Measurements from ENCODE around the gene MAP4K2. TPM values are rescaled to one million over a fixed set of nuclear protein-coding genes. Genes with fewer than 3 reads are reported as not detected.

Gene MAP4K2
- total and polyA plus RNA-seq, 4 donors = 15.0 to 41.8 (median 23.8) TPM

GRCh38 chr11:64750361-64751054, 52.5 kb downstream of the MAP4K2 start:
- Histone ChIP-seq H3K9ac (ENCODE audit: insufficient read depth in 1 of 2, low read length in 2 of 2) (no peak overlapping the region), H3K27me3 (ENCODE audit: control insufficient read depth in 3 of 3, insufficient read depth in 3 of 3, low read length in 2 of 3) (peaks cover 0 to 3% (median 0%) of the 10 kb centered on the region in 3 donors), H3K9me3 (ENCODE audit: control insufficient read depth in 4 of 4, insufficient read depth in 3 of 4, low read length in 3 of 4) (no peaks in the 10 kb centered on the region), H3K4me1 (ENCODE audit: control insufficient read depth in 5 of 5, insufficient read depth in 5 of 5, low read length in 5 of 5) (peaks cover 0 to 4% (median 0%) of the 10 kb centered on the region in 5 donors), H3K4me3 (no peak overlapping the region), H3K36me3 (ENCODE audit: control insufficient read depth in 4 of 4, insufficient read depth in 4 of 4, low read length in 4 of 4) (peaks cover 0 to 4% (median 1%) of the 10 kb centered on the region in 4 donors), H3K27ac (ENCODE audit: low read depth in 1 of 2, low read length in 1 of 2) (no peak overlapping the region)
- ATAC-seq (ENCODE audit: insufficient read depth, low FRiP score) (no peak), DNase-seq (no peak)
- WGBS, 2 donors = 92 to 93% methylated on average over 13 of the region's 13 CpGs
- TF ChIP-seq CTCF (IDR thresholded peaks at IDR 0.05; ENCODE audit: control extremely low read depth, extremely low read depth) = no peak

GRCh38 chr11:64747961-64748665, 54.9 kb downstream of the MAP4K2 start:
- no peak overlapping the region for H3K27ac ChIP-seq (ENCODE audit: low read depth in 1 of 2, low read length in 1 of 2)

GRCh38 chr11:64746486-64746885, 56.5 kb downstream of the MAP4K2 start:
- H3K4me3 ChIP-seq = no peak overlapping the region
- no peak for ATAC-seq (ENCODE audit: insufficient read depth, low FRiP score)
- H3K9me3 ChIP-seq (ENCODE audit: control insufficient read depth in 4 of 4, insufficient read depth in 3 of 4, low read length in 3 of 4) = no peaks in the 10 kb centered on the region
- DNase-seq = no peak
- no peak overlapping the region for H3K9ac ChIP-seq (ENCODE audit: insufficient read depth in 1 of 2, low read length in 2 of 2)
- H3K27me3 ChIP-seq (ENCODE audit: control insufficient read depth in 3 of 3, insufficient read depth in 3 of 3, low read length in 2 of 3) = peaks cover 0 to 38% (median 13%) of the 10 kb centered on the region in 3 donors
- H3K4me1 ChIP-seq (ENCODE audit: control insufficient read depth in 5 of 5, insufficient read depth in 5 of 5, low read length in 5 of 5) = peaks cover 0 to 31% (median 10%) of the 10 kb centered on the region in 5 donors
- TF ChIP-seq CTCF (IDR thresholded peaks at IDR 0.05; ENCODE audit: control extremely low read depth, extremely low read depth) = no peak
- no peaks in the 10 kb centered on the region for H3K36me3 ChIP-seq (ENCODE audit: control insufficient read depth in 4 of 4, insufficient read depth in 4 of 4, low read length in 4 of 4)
- H3K27ac ChIP-seq (ENCODE audit: low read depth in 1 of 2, low read length in 1 of 2) = peak overlapping the region; percentile 18 to 47
- 70 to 72% methylated on average over 10 of the region's 10 CpGs for WGBS, 2 donors

More at GRCh38 chr11:64747961-64748665, 54.9 kb downstream of the MAP4K2 start:
- Histone ChIP-seq H3K4me3 (no peak overlapping the region), H3K36me3 (ENCODE audit: control insufficient read depth in 4 of 4, insufficient read depth in 4 of 4, low read length in 4 of 4) (peaks cover 0 to 4% (median 1%) of the 10 kb centered on the region in 4 donors), H3K9me3 (ENCODE audit: control insufficient read depth in 4 of 4, insufficient read depth in 3 of 4, low read length in 3 of 4) (no peaks in the 10 kb centered on the region), H3K4me1 (ENCODE audit: control insufficient read depth in 5 of 5, insufficient read depth in 5 of 5, low read length in 5 of 5) (peaks cover 0 to 21% (median 4%) of the 10 kb centered on the region in 5 donors), H3K9ac (ENCODE audit: insufficient read depth in 1 of 2, low read length in 2 of 2) (no peak overlapping the region), H3K27me3 (ENCODE audit: control insufficient read depth in 3 of 3, insufficient read depth in 3 of 3, low read length in 2 of 3) (peaks cover 0 to 21% (median 7%) of the 10 kb centered on the region in 3 donors)
- ATAC-seq (ENCODE audit: insufficient read depth, low FRiP score) (no peak), DNase-seq (no peak)
- TF ChIP-seq CTCF (IDR thresholded peaks at IDR 0.05; ENCODE audit: control extremely low read depth, extremely low read depth) = no peak
- 87 to 91% methylated on average over 15 of the region's 15 CpGs for WGBS, 2 donors

Measured in lung (tissue), 12 donors.